K562 (cell line): ENCODE measurements around the gene DPEP1. TPM values are rescaled to one million over a fixed set of nuclear protein-coding genes. Genes with fewer than 3 reads are reported as not detected.
A peak's percentile ranks its signal among the peaks of the same experiment; 100 is the strongest.

ENCODE experiments used
- C11orf30 ChIP-seq: fragments of 450-650 bp; IDR thresholded peaks from 2 replicates; pipeline ENCODE4 v1.6.1; 2016; ENCODE audit warnings: low read depth, mild to moderate bottlenecking
- CBX2 ChIP-seq: fragments of 200-600 bp; sonication (generic); IDR thresholded peaks from one replicate; pipeline ENCODE4 v1.6.1; 2012; ENCODE audit warnings: mild to moderate bottlenecking, low read length, inconsistent platforms; ENCODE audit not compliant: insufficient read depth, poor library complexity, severe bottlenecking
- CEBPB ChIP-seq: fragments of 450-650 bp; IDR thresholded peaks from 2 replicates; pipeline ENCODE4 v1.6.1; 2016; ENCODE audit warnings: missing genetic modification characterization, missing compliant biosample characterization
- CXXC5 ChIP-seq: fragments of 250-450 bp; sonication (Bioruptor Pico); IDR thresholded peaks from 2 replicates; pipeline ENCODE4 v1.8.0; 2022; ENCODE audit warnings: inconsistent platforms, mild to moderate bottlenecking, moderate library complexity
- E2F1 ChIP-seq: sonication (generic); formaldehyde crosslinking; IDR thresholded peaks from 2 replicates; pipeline ENCODE4 v1.8.1; 2023; ENCODE audit warnings: mild to moderate bottlenecking, missing genetic modification reagents, moderate library complexity
- FOXK2 ChIP-seq, 2 experiments: fragments of 450-650 bp; IDR thresholded peaks in 1 of 2; conservative IDR thresholded peaks in 1 of 2; 2 replicates each; pipeline ENCODE4 v1.6.1; 2016; ENCODE audit warnings: low read depth in 2 of 2, mild to moderate bottlenecking in 1 of 2
- MTF1 ChIP-seq: fragments of 250-450 bp; sonication (Bioruptor Pico); IDR thresholded peaks from 2 replicates; pipeline ENCODE4 v1.9.0; 2021; ENCODE audit warnings: moderate library complexity, mild to moderate bottlenecking, inconsistent platforms, borderline replicate concordance
- POLR2AphosphoS5 ChIP-seq: IDR thresholded peaks from 2 replicates; pipeline ENCODE4 v1.6.1; 2011; ENCODE audit warnings: mild to moderate bottlenecking, low read depth, low read length, moderate library complexity; ENCODE audit not compliant: control insufficient read depth, insufficient read depth
- POU5F1 ChIP-seq: fragments of 150-350 bp; IDR thresholded peaks from 2 replicates; pipeline ENCODE4 v1.6.1; 2014; ENCODE audit warnings: borderline replicate concordance, low read length, low read depth, mild to moderate bottlenecking; ENCODE audit not compliant: partially characterized antibody
- RBM22 ChIP-seq: fragments of 200-400 bp; formaldehyde crosslinking; IDR thresholded peaks from 2 replicates; pipeline ENCODE4 v1.6.1; 2018; ENCODE audit warnings: low read length, low read depth; ENCODE audit not compliant: poor library complexity, severe bottlenecking
- SAFB2 ChIP-seq: fragments of 200-400 bp; formaldehyde crosslinking; IDR thresholded peaks from 2 replicates; pipeline ENCODE4 v1.6.1; 2018; ENCODE audit warnings: borderline replicate concordance, low read length, low read depth, moderate library complexity; ENCODE audit not compliant: severe bottlenecking
- SMARCA5 ChIP-seq: fragments of 450-650 bp; IDR thresholded peaks from 2 replicates; pipeline ENCODE4 v1.6.1; 2016
- TAF9B ChIP-seq: fragments of 450-650 bp; IDR thresholded peaks from 2 replicates; pipeline ENCODE4 v1.6.1; 2018; ENCODE audit warnings: mild to moderate bottlenecking; ENCODE audit not compliant: partially characterized antibody
- XRCC3 ChIP-seq: fragments of 450-650 bp; IDR thresholded peaks from 2 replicates; pipeline ENCODE4 v1.6.1; 2017; ENCODE audit warnings: mild to moderate bottlenecking, moderate library complexity
- ZBTB1 ChIP-seq: sonication (generic); formaldehyde crosslinking; IDR thresholded peaks from 2 replicates; pipeline ENCODE4 v1.8.1; 2023; ENCODE audit warnings: missing genetic modification reagents, low read depth, mild to moderate bottlenecking, borderline replicate concordance
- ZBTB8A ChIP-seq: fragments of 450-650 bp; IDR thresholded peaks from 2 replicates; pipeline ENCODE4 v1.6.1; 2018; ENCODE audit warnings: mild to moderate bottlenecking, moderate library complexity; ENCODE audit not compliant: partially characterized antibody
- ZKSCAN1 ChIP-seq: fragments of 150-350 bp; IDR thresholded peaks from 2 replicates; pipeline ENCODE4 v1.6.1; 2016; ENCODE audit warnings: low read depth, low read length
- ZNF282 ChIP-seq: sonication (generic); formaldehyde crosslinking; IDR thresholded peaks from 2 replicates; pipeline ENCODE4 v1.8.1; 2023; ENCODE audit warnings: missing genetic modification reagents
- polyA plus RNA-seq, 8 experiments: library from polyadenylated mRNA; depleted of rRNA in 4 of 8; stranded (reverse) in 5 of 8; unstranded in 3 of 8; fragments of >200 nt; fragmentation: Nextera tagmentation in 2 of 8; fragmentation: Illumina TruSeq in 1 of 8; extraction: Ambion mirVana in 2 of 8; extraction: Trizol in 1 of 8; gene quantifications; 2 replicates each; pipeline versions ENCODE4 v1.2.1 to v1.2.3, GENCODE V29; 2011 to 2014; ENCODE audit warnings: inconsistent platforms in 1 of 8, missing spikeins in 1 of 8
- total RNA-seq, 7 experiments: library from RNA; depleted of rRNA in 6 of 7; stranded (reverse); fragments of >200 nt in 6 of 7; fragmentation: Illumina TruSeq in 2 of 7; extraction: Trizol in 2 of 7; gene quantifications; 2 replicates each; pipeline versions ENCODE4 v1.2.1 to v1.2.3, GENCODE V29; 2011 to 2021; ENCODE audit warnings: low replicate concordance in 1 of 7
- TF ChIP-seq, protein P1 (sequence below): fragments of 450-650 bp; IDR thresholded peaks from 2 replicates; pipeline ENCODE4 v1.6.1; 2016; ENCODE audit warnings: low read depth, mild to moderate bottlenecking, moderate library complexity
- TF ChIP-seq, protein P2 (sequence below): fragments of 250-450 bp; sonication (Bioruptor Pico); IDR thresholded peaks from 2 replicates; pipeline ENCODE4 v1.4.0; 2020; ENCODE audit warnings: mild to moderate bottlenecking, moderate library complexity
- TF ChIP-seq, protein P3 (sequence below): sonication (generic); formaldehyde crosslinking; IDR thresholded peaks from 2 replicates; pipeline ENCODE4 v1.8.1; 2022; ENCODE audit warnings: missing genetic modification reagents

DPEP1 gene
- total and polyA plus RNA-seq, 9 of the 15 experiments (the other 6 are each of a cell fraction or from before 2014, with no cell fraction given): 0.14 to 0.31 (median 0.20) TPM; not detected in 6

GRCh38 chr16:89657442-89658220 lies 44.2 kb downstream of the DPEP1 start, which contains the start of the genes CHMP1A and SPATA33 (continued):
- TF ChIP-seq ZBTB1 (CRISPR knock-in tag): no peak
- TF ChIP-seq ZBTB8A: no peak
- TF ChIP-seq, protein P1, sequence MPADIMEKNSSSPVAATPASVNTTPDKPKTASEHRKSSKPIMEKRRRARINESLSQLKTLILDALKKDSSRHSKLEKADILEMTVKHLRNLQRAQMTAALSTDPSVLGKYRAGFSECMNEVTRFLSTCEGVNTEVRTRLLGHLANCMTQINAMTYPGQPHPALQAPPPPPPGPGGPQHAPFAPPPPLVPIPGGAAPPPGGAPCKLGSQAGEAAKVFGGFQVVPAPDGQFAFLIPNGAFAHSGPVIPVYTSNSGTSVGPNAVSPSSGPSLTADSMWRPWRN: no peak
- TF ChIP-seq C11orf30: peak; percentile 74
- no peak for TF ChIP-seq TAF9B
- no peak for TF ChIP-seq SAFB2
- TF ChIP-seq, protein P2, sequence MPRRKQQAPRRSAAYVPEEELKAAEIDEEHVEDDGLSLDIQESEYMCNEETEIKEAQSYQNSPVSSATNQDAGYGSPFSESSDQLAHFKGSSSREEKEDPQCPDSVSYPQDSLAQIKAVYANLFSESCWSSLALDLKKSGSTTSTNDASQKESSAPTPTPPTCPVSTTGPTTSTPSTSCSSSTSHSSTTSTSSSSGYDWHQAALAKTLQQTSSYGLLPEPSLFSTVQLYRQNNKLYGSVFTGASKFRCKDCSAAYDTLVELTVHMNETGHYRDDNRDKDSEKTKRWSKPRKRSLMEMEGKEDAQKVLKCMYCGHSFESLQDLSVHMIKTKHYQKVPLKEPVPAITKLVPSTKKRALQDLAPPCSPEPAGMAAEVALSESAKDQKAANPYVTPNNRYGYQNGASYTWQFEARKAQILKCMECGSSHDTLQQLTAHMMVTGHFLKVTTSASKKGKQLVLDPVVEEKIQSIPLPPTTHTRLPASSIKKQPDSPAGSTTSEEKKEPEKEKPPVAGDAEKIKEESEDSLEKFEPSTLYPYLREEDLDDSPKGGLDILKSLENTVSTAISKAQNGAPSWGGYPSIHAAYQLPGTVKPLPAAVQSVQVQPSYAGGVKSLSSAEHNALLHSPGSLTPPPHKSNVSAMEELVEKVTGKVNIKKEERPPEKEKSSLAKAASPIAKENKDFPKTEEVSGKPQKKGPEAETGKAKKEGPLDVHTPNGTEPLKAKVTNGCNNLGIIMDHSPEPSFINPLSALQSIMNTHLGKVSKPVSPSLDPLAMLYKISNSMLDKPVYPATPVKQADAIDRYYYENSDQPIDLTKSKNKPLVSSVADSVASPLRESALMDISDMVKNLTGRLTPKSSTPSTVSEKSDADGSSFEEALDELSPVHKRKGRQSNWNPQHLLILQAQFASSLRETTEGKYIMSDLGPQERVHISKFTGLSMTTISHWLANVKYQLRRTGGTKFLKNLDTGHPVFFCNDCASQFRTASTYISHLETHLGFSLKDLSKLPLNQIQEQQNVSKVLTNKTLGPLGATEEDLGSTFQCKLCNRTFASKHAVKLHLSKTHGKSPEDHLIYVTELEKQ (CRISPR knock-in tag): no peak
- TF ChIP-seq ZNF282 (CRISPR knock-in tag): 0 out of 2 replicates have a peak, but pooled peaks have one; percentile 73
- TF ChIP-seq FOXK2 (conservative IDR thresholded peaks at IDR 0.05 in 1 of 2, IDR thresholded peaks at IDR 0.05 in 1 of 2; ENCODE audit: low read depth in 2 of 2): no peak
- peak; percentile 91 for TF ChIP-seq CXXC5
- no peak for TF ChIP-seq MTF1 (CRISPR knock-in tag)
- no peak for TF ChIP-seq XRCC3
- TF ChIP-seq E2F1 (CRISPR knock-in tag): peak; percentile 75; the same call in 1 of the 2 replicates
- no peak for TF ChIP-seq ZKSCAN1
- TF ChIP-seq POU5F1: peak; percentile 24
- TF ChIP-seq, protein P3, sequence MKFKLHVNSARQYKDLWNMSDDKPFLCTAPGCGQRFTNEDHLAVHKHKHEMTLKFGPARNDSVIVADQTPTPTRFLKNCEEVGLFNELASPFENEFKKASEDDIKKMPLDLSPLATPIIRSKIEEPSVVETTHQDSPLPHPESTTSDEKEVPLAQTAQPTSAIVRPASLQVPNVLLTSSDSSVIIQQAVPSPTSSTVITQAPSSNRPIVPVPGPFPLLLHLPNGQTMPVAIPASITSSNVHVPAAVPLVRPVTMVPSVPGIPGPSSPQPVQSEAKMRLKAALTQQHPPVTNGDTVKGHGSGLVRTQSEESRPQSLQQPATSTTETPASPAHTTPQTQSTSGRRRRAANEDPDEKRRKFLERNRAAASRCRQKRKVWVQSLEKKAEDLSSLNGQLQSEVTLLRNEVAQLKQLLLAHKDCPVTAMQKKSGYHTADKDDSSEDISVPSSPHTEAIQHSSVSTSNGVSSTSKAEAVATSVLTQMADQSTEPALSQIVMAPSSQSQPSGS (CRISPR knock-in tag): no peak
- TF ChIP-seq CEBPB (tag): no peak
- no peak for TF ChIP-seq CBX2
- TF ChIP-seq RBM22: peak; percentile 92
- no peak for TF ChIP-seq SMARCA5
- TF ChIP-seq POLR2AphosphoS5: peak; percentile 62; the same call in 1 of the 2 replicates
